Heart left ventricle (tissue), 16 donors: Measurements from ENCODE around the gene CD24. TPM values are rescaled to one million over a fixed set of nuclear protein-coding genes. Genes with fewer than 3 reads are reported as not detected.
"Not testable (repeated sequence)": the region's sequence is repeated elsewhere in the genome, so short reads cannot be mapped to it uniquely, and the experiment has no call there.

Source experiments
- ATAC-seq, 4 donors: fragments of 200-7000 bp; cut with Tn5 transposase; one replicate each; pipeline ENCODE4 v1.9.1; 2020 to 2022; ENCODE audit warnings: moderate library complexity in 4 of 4, mild to moderate bottlenecking in 3 of 4, moderate number of reproducible peaks in 1 of 4
- DNase-seq, 5 donors: peaks; one replicate each; pipeline ENCODE4 v3.0.0-alpha.2; 2020
- H3K27ac ChIP-seq, 12 donors: fragments of 200-600 bp; sonication (generic) in 4 of 12; one replicate each; pipeline versions ENCODE4 v1.5.0 to v1.8.0; 2016 to 2022; ENCODE audit warnings: mild to moderate bottlenecking in 2 of 12
- H3K27me3 ChIP-seq, 9 donors: fragments of 200-600 bp; sonication (generic) in 2 of 9; one replicate each; pipeline versions ENCODE4 v1.5.1 to v1.8.0; 2016 to 2022; ENCODE audit warnings: mild to moderate bottlenecking in 3 of 9
- H3K36me3 ChIP-seq, 9 donors: fragments of 200-600 bp; sonication (generic) in 2 of 9; one replicate each; pipeline versions ENCODE4 v1.5.0 to v1.8.0; 2018 to 2022; ENCODE audit warnings: mild to moderate bottlenecking in 2 of 9
- H3K4me1 ChIP-seq, 12 donors: fragments of 200-600 bp; sonication (generic) in 4 of 12; one replicate each; pipeline versions ENCODE4 v1.5.0 to v1.8.0; 2016 to 2022; ENCODE audit warnings: mild to moderate bottlenecking in 3 of 12
- H3K4me3 ChIP-seq, 12 donors: fragments of 200-600 bp; sonication (generic) in 4 of 12; one replicate each; pipeline versions ENCODE4 v1.5.0 to v1.8.0; 2017 to 2022; ENCODE audit warnings: mild to moderate bottlenecking in 9 of 12, moderate library complexity in 4 of 12
- H3K9me3 ChIP-seq, 12 donors: fragments of 200-600 bp; sonication (generic) in 4 of 12; one replicate each; pipeline versions ENCODE4 v1.5.0 to v1.8.0; 2016 to 2022; ENCODE audit warnings: mild to moderate bottlenecking in 1 of 12
- CTCF ChIP-seq, 12 donors: fragments of 200-600 bp; sonication (generic) in 4 of 12; IDR thresholded peaks; one replicate each; pipeline versions ENCODE4 v1.5.0 to v1.8.0; 2018 to 2022; ENCODE audit warnings: antibody characterized with exemption in 12 of 12, mild to moderate bottlenecking in 5 of 12
- POLR2A ChIP-seq, 2 donors: fragments of 450-650 bp; IDR thresholded peaks; one replicate each; pipeline ENCODE4 v1.6.1; 2017; ENCODE audit warnings: antibody characterized with exemption in 2 of 2, mild to moderate bottlenecking in 2 of 2, moderate library complexity in 2 of 2
- WGBS, 4 donors: extraction: QIAGEN DNeasy Blood & Tissue Kit in 2 of 4; methylation state at CpG; one replicate each; pipeline versions ENCODE4 v1.1.5 to v1.1.7; 2013 to 2018; 5-methylcytosine and 5-hydroxymethylcytosine counted together
- intact Hi-C, 10 donors: fragments of 100-400 bp; cut with DNase I; formaldehyde crosslinking; loops; one replicate each; pipeline versions ENCODE4 v1.11.1 to v1.14.2; 2022
- long read RNA-seq, 3 donors: library from polyadenylated mRNA; unstranded; transcript quantifications; one replicate each; pipeline ENCODE4 v2.0.0, GENCODE V29; 2020 to 2021
- polyA plus RNA-seq, 2 donors: library from polyadenylated mRNA; stranded (reverse); fragments of 200-250 nt; gene quantifications; one replicate each; pipeline ENCODE4 v1.2.3, GENCODE V29; 2013
- total RNA-seq, 9 donors: library from RNA; depleted of rRNA in 2 of 9; stranded (reverse); fragments of >200 nt in 2 of 9; fragmentation: NEBNext Ultra II Directional in 3 of 9; extraction: Animal tissue kit (Norgen Biotek cat#: 25700) in 3 of 9; gene quantifications; one replicate each; pipeline versions ENCODE4 v1.1.0 to v1.2.4, GENCODE V29; 2016 to 2023
- donor health status: ischemic (EF 13 %, LVEDD 7.1; RV severe dilation, severe dysfunction).
- donor health status: healthy with polysubstance abuse.
- donor health status: DM: no; HTN: yes; CAD: no.
- donor health status: DM: no; HTN: no; CAD: no.
- donor health status: ischemic (EF 25% LVEDD 6.9; RV normal size, moderate dysfunction).
- donor health status: ischemic (EF 25% LVEDD 5.7; RV mildly dilated, moderate dysfunction).
- donor health status: healthy.
- donor health status: DM: yes; HTN: yes; CAD: no.
- donor health status: ischemic (EF 35%, LVEDD 5.7; RV mildly dilated, moderate dysfunction).
- donor health status: nonischemic (EF 11% LVEDD 7.7; RV severe dilation, severe dysfunction).
- donor health status: DM: yes; HTN: yes; CAD: no.
- donor health status: PGD.
- donor health status: ischemic (EF 29% LVEDD 5.4; RV normal size, mild dysfunction).
- donor health status: nonischemic (EF 23%, LVEDD 6.1; RV moderate dilation, normal function).

The CD24 gene
- 1 to 10 TPM in 3 of 9 donors, under 1 TPM in 3, not detected in 3; 0.16 to 2.8 (median 0.97) TPM for total RNA-seq
- under 1 TPM; 0.42 to 0.95 TPM for polyA plus RNA-seq
- long read RNA-seq, donor 1, result 0 reads
- long read RNA-seq, donor 2, partial matches to known transcripts, result 0 of 1 reads
- long read RNA-seq, donor 2, other reads (novel, unspliced or antisense), result 0 of 1 reads
- long read RNA-seq, donor 3, partial matches to known transcripts, result 0 of 1 reads
- long read RNA-seq, donor 3, other reads (novel, unspliced or antisense), result 0 of 1 reads

DNA sequence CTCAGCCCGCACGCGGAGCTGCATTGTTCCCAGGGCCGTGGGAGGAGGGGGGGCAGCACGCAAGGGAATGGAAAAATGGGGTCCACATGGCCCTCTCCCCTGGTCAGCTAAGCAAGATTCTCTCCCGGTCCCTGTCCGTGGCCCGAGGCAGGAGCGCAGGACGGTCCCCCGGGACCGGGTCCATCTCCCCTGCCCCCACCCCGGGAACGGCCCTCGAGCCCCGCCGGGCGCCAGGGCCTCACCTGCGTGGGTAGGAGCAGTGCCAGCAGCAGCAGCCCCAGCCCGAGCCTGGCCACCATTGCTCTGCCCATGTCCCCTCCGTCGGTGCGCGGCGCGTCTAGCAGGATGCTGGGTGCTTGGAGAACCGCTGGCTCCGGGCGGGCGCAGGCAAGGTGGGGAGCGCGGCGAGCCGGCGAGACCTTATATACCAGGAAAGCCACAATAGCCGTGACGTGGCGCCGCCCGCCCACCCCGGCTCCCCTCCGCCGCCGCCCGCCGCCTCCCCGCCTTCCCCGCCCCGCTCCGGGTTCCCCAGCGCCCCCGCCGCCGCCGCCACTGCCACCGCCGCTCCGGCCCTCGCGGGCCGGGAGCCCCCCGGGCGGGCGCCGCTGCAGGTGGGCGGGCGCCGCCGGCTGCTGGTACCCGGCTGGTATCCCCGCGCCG is at the start of gene CD24:
TSS of gene CD24 (minus strand) at position 394 of the 663 bp plus-strand sequence. CDS start at position 311, 83 bp downstream.
- Histone ChIP-seq H3K27me3 (peaks cover 25 to 79% (median 61%) of the 10 kb centered on the region in 9 donors), H3K4me1 (peaks cover 0 to 25% (median 14%) of the 10 kb centered on the region in 12 donors), H3K9me3 (no peaks in the 10 kb centered on the region), H3K4me3 (peak within 1 kb of the TSS; percentile 29 to 62 (median 49)), H3K27ac (no peak within 1 kb of the TSS), H3K36me3 (no peaks in the 10 kb centered on the region)
- intact Hi-C loops, result loop anchor here in 5 of 10 donors (10.0 kb wide), 5 partner anchors 350 to 640 kb away; partner anchors contain the start of genes QRSL1 (in 1 of the 5) and RTN4IP1 (in 1 of the 5)
- DNase-seq (peak in 1 of 5 donors; percentile 66), ATAC-seq (peak in 1 of 4 donors; percentile 26)
- TF ChIP-seq POLR2A (IDR thresholded peaks at IDR 0.05) (no peak), CTCF (IDR thresholded peaks at IDR 0.05) (no peak)
- WGBS, 4 donors, result 0 to 1% (median 0%) methylated on average over 3 to 73 of the region's 73 CpGs

DNA sequence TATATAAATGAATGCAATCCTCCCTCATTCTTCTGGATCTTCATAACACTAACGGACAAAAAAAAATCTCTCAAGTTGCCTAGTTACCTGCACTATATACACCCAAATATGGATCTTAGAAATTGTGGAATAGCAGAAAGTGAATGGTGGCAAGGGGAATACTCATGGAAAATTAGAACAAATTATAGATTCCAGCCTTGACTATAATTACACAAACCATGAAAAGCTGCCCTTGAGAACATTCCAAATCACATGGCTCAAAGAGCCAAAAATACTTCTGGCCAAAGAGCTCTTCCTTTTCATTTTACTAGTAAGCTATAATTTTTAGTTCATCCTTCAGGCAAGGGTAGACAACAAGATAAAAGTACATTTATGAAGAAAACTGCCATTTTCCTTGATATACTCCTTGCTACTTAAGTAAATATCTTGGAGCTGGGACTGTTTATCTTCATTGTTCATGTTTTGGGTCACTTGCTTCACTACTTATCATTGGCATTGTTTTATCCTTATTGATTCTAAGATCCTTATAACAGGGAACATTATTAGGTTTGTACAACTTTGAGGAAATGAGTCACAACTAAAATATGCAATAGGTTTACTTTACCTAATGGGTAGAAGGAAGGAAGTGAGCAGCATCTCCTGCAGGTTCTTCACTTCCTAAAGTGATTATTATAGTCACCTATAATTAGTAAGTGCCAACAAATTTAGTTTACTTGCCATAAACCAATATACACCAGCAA is 47.1 kb upstream of the CD24 start:
- intact Hi-C loops, result loop anchor here in 1 of 10 donors (10.0 kb wide), 1 partner anchor 93 kb away; the partner anchor contains the start of gene BEND3
- no peak for ATAC-seq
- Histone ChIP-seq H3K27ac (no peak overlapping the region), H3K4me3 (no peak overlapping the region), H3K36me3 (no peaks in the 10 kb centered on the region), H3K27me3 (no peaks in the 10 kb centered on the region), H3K9me3 (no peaks in the 10 kb centered on the region), H3K4me1 (peaks cover 0 to 10% (median 3%) of the 10 kb centered on the region in 12 donors)
- TF ChIP-seq POLR2A (IDR thresholded peaks at IDR 0.05) (no peak), CTCF (IDR thresholded peaks at IDR 0.05) (no peak)
- 57 to 69% (median 61%) methylated on average over 1 of the region's 1 CpG for WGBS, 4 donors
- DNase-seq, result no peak

- Histone ChIP-seq H3K36me3 (no peaks in the 10 kb centered on the region), H3K4me3 (no peak overlapping the region), H3K4me1 (peaks cover 0 to 10% (median 3%) of the 10 kb centered on the region in 12 donors), H3K27me3 (no peaks in the 10 kb centered on the region), H3K9me3 (no peaks in the 10 kb centered on the region), H3K27ac (no peak overlapping the region)
- DNase-seq (no peak), ATAC-seq (no peak)
- WGBS, 4 donors, result 63 to 72% (median 69%) methylated on average over 4 of the region's 4 CpGs
- intact Hi-C loops, result loop anchor here in 1 of 10 donors (10.0 kb wide), 1 partner anchor 95 kb away; the partner anchor contains the start of gene BEND3
- no peak for TF ChIP-seq CTCF (IDR thresholded peaks at IDR 0.05)
- no peak for TF ChIP-seq POLR2A (IDR thresholded peaks at IDR 0.05)
These were observed 45.7 kb upstream of the CD24 start for GRCh38 chr6:107020239-107020638.

DNA sequence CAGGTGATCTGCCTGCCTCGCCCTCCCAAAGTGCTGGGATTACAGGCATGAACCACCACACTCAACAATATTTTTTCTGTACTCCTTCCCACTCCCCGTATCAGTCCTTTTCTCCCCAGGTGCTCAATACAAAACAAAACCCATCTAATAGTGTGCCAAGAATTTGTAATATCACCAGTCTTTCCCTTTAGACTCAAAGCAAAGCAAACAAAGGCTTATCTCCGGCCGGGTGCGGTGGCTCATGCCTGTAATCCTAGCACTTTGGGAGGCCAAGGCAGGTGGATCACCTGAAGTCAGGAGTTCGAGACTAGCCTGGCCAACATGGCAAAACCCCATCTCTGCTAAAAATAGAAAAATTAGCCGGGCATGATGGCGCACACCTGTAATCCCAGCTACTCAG is 45.1 kb upstream of the CD24 start:
- H3K4me3 ChIP-seq, ATAC-seq, H3K27ac ChIP-seq, H3K9me3 ChIP-seq, DNase-seq, H3K36me3 ChIP-seq, H3K4me1 ChIP-seq, H3K27me3 ChIP-seq: not testable (repeated sequence)
- WGBS, 4 donors, result 84 to 91% (median 85%) methylated on average over 8 of the region's 8 CpGs
- intact Hi-C loops, result loop anchor here in 1 of 10 donors (10.0 kb wide), 1 partner anchor 95 kb away; the partner anchor contains the start of gene BEND3
